ENCODE measurements around the gene ARL16. TPM values are rescaled to one million over a fixed set of nuclear protein-coding genes. Genes with fewer than 3 reads are reported as not detected.

ARL16 gene
- total RNA-seq, 4 donors from 2014 or later: 29.2 to 45.1 (median 36.2) TPM

DNA sequence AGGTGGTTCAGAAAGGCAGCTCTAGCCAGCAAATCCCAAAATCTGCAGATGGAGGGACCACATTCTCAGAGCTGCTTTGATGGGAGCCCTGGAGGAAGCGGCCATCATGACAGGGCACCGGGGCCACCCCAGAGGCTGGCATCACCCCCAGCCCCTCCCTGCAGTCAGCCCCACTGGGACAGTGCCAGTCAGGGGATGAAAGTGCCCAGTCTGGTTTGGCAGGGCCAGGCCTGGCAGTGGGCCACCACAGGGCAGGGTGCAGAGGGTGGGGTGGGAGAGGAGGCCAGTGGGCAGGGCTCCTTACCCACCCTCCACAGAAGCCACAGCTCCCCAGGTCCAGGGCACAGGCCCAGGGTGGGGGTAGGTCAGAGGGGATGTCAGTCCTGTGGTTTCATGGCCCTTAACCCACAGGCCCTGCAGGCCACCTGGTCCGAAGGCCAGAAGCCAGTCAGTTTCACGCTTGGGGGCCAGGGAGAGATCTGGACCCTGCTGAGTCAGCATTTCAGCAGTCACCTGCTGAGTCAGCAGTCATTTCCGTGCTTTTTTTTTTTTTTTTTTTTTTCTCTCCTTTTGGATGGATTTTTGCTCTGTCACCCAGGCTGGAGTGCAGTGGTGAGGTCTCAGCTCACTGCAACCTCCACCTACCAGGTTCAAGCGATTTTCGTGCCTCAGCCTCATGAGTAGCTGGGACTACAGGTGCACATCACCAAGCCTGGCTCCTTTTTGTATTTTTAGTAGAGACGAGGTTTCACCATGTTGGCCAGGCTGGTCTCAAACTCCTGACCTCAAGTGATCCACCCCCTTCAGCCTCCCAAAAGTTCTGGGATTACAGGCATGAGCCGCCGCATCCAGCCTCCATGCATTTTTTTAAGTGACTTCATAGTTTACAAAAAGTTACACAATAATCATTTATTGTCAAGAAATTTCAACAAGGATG, 38.9 kb upstream of the ARL16 start:
- no peak for TF ChIP-seq CTCF (IDR thresholded peaks at IDR 0.05)
- no peak for TF ChIP-seq POLR2A (IDR thresholded peaks at IDR 0.05)
- 36 to 41% methylated on average over 8 to 10 of the region's 10 CpGs for WGBS, 2 donors
- intact Hi-C loops (cut with DNase I; ENCODE audit: low total_unique reads): no loop called here
- DNase-seq (ENCODE audit: low spot score in 2 of 2): peak in 1 of 2 donors; percentile 72
- no peak overlapping the region for H3K4me3 ChIP-seq (ENCODE audit: low read depth, poor library complexity, severe bottlenecking)

DNA sequence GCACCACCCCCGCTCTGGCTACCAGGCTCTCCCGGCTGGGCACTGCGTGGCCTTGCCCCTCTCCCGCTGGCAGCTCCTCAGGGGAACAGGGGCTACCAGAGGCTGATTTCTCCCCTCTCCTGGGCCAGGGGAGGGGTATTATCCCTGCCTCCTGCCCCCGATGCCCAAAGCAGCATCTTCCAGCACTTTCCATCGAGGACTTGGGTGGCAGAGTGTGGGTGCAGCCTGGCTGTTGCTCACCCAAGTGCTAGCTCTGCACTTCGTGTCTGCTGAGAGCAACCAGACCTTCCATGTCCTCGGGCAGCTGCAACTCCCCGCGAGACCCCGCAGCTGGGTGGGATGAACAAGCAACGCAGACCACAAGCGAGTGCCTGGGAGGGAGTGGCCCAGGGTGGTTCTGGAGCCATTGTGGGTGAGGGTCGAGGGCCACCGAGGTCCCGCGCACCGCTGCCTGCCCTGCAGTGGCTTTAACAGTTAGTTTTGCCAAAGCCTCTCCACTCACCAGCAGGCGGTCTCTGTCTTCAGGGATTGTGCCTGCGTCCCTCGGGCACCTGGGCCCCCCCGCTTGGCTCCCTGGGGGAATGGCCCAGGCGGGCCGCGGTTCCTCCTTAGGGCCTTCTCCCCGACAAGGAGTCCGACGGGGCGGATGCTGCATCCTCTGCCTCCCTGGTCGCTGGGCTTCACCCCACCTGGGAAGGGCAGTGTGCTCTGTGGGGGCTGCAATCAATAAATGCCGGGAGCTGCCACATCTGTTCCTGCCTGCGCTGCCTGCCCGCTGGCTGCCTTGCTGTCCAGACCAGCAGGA, 36.9 kb upstream of the ARL16 start:
- H3K4me3 ChIP-seq (ENCODE audit: low read depth, poor library complexity, severe bottlenecking): no peak overlapping the region
- DNase-seq (ENCODE audit: low spot score in 2 of 2): no peak
- 83 to 84% methylated on average over 30 to 33 of the region's 33 CpGs for WGBS, 2 donors
- intact Hi-C loops (cut with DNase I; ENCODE audit: low total_unique reads): no loop called here
- no peak for TF ChIP-seq POLR2A (IDR thresholded peaks at IDR 0.05)
- TF ChIP-seq CTCF (IDR thresholded peaks at IDR 0.05): no peak

GRCh38 chr17:81719410-81720266, 36.0 kb upstream of the ARL16 start:
- 86 to 88% methylated on average over 32 to 33 of the region's 33 CpGs for WGBS, 2 donors
- no peak for DNase-seq (ENCODE audit: low spot score in 2 of 2)
- TF ChIP-seq POLR2A (IDR thresholded peaks at IDR 0.05) (no peak), CTCF (IDR thresholded peaks at IDR 0.05) (no peak)
- intact Hi-C loops (cut with DNase I; ENCODE audit: low total_unique reads): no loop called here
- no peak overlapping the region for H3K4me3 ChIP-seq (ENCODE audit: low read depth, poor library complexity, severe bottlenecking)

GRCh38 chr17:81717766-81718089, 34.1 kb upstream of the ARL16 start:
- TF ChIP-seq POLR2A (IDR thresholded peaks at IDR 0.05) (no peak), CTCF (IDR thresholded peaks at IDR 0.05) (no peak)
- intact Hi-C loops (cut with DNase I; ENCODE audit: low total_unique reads): no loop called here

DNA sequence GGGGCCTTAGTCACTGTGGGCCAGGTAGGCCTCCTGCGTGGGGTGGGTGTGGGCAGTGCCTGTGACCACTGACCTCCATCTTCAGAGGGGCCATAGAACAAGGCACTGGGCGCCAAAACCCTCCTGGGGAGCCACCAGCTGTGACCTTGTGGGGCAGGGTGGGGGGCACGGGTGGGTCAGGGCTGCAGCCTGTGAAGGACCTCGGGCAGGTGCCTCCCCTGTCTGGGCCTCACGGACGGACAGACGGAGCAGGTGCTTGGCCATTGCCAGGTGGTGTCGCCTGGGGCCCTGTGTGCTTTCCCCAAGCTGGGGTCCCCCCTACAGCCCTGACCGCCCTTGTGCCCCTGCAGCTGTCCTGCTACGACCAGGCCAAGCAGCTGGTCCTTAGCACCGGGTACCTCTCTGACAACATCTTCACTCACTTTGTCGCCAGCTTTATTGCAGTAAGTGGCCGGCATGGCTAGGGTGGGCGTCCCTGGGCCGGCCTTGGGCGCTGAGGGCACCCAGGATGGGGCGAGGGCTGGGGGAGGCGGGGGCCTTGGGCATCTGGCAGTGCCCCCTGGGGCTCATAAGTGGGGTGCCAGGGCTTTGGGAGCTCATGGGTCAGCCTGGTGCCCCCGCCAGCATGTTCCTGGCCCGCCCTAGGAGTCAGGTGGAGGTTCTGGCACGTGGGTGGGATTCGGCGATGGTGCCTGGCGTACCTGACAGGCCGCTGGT, 33.6 kb upstream of the ARL16 start:
- no peak for DNase-seq (ENCODE audit: low spot score in 2 of 2)
- TF ChIP-seq CTCF (IDR thresholded peaks at IDR 0.05) (no peak), POLR2A (IDR thresholded peaks at IDR 0.05) (no peak)
- intact Hi-C loops (cut with DNase I; ENCODE audit: low total_unique reads): no loop called here
- WGBS, 2 donors: 98% methylated on average over 22 to 25 of the region's 25 CpGs
- no peak overlapping the region for H3K4me3 ChIP-seq (ENCODE audit: low read depth, poor library complexity, severe bottlenecking)

More at GRCh38 chr17:81717766-81718089, 34.1 kb upstream of the ARL16 start:
- 83 to 91% methylated on average over 6 to 9 of the region's 9 CpGs for WGBS, 2 donors
- DNase-seq (ENCODE audit: low spot score in 2 of 2): no peak
- H3K4me3 ChIP-seq (ENCODE audit: low read depth, poor library complexity, severe bottlenecking): no peak overlapping the region
